OCI-LY1 (cell line): Measurements from ENCODE around the gene RHCE.
"Not testable (repeated sequence)": the region's sequence is repeated elsewhere in the genome, so short reads cannot be mapped to it uniquely, and the experiment has no call there.

Experiments used
- CTCF ChIP-seq: fragments of 200-600 bp; sonication (generic), shearing (Covaris generic); IDR thresholded peaks from 2 replicates; pipeline ENCODE4 v1.5.1; 2017; ENCODE audit warnings: mild to moderate bottlenecking, antibody characterized with exemption, low read length, moderate library complexity, mixed read lengths
- EZH2 ChIP-seq: fragments of 200-600 bp; sonication (generic), shearing (Covaris generic); IDR thresholded peaks from 2 replicates; pipeline ENCODE4 v1.8.0; 2017; ENCODE audit warnings: borderline replicate concordance, mixed run types, mild to moderate bottlenecking, antibody characterized with exemption, low read length, moderate library complexity, mixed read lengths

GRCh38 chr1:25423206-25423605, 2.6 kb upstream of the RHCE start:
- not testable (repeated sequence) for TF ChIP-seq CTCF, EZH2
